RWPE1 (cell line): ENCODE measurements around the gene MRPL12.
"Not testable (repeated sequence)": the region's sequence is repeated elsewhere in the genome, so short reads cannot be mapped to it uniquely, and the experiment has no call there.

Experiments
- CTCF ChIA-PET: fragments of 350-600 bp; sonication (Branson Sonifier 250); formaldehyde crosslinking; extraction: SDS; loops from one replicate; lab custom pipeline; 2021; lab: Yijun Ruan, JAX
- POLR2A ChIA-PET: fragments of 400-600 bp; formaldehyde crosslinking; extraction: SDS; loops from one replicate; lab custom pipeline; 2020; ENCODE audit warnings: antibody characterized with exemption; ENCODE audit not compliant: low non-redundant PET; lab: Yijun Ruan, JAX
- DNase-seq: peaks from one replicate; pipeline ENCODE4 v3.0.0; 2012; ENCODE audit warnings: low spot score
- H3K27ac ChIP-seq: fragments of 450-650 bp; 2 replicates; pipeline ENCODE4 v1.5.1; 2017
- TF ChIP-seq, protein P1 (sequence below): fragments of 450-650 bp; conservative IDR thresholded peaks from 2 replicates; pipeline ENCODE4 v1.5.1; 2017; ENCODE audit warnings: low read depth, mild to moderate bottlenecking

Gene MRPL12

DNA sequence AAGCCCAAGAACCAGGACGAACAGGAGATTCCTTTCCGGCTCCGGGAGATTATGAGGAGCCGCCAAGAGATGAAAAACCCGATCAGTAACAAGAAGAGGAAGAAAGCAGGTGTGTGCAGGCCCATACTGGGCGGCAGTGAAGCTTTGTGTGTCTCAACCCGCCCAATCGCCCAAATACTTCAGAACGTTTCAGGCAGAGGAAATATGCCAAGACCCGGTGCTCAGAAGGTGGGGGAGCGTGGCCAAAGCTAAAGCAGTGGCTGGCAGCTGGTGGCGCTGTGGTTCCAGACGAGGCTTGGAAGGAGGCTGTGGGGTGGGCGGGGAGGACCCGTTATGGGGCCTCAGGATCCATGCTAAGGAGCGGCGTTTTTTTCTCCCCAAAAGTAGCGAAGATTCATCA, 35.4 kb upstream of the MRPL12 start:
- ChIA-PET POLR2A (no interaction called here), CTCF (interaction anchor here (0.6 kb wide), 1 partner anchor 486 kb away, joined by 3 read pairs; no protein-coding TSS in a partner anchor)
- TF ChIP-seq, protein P1, sequence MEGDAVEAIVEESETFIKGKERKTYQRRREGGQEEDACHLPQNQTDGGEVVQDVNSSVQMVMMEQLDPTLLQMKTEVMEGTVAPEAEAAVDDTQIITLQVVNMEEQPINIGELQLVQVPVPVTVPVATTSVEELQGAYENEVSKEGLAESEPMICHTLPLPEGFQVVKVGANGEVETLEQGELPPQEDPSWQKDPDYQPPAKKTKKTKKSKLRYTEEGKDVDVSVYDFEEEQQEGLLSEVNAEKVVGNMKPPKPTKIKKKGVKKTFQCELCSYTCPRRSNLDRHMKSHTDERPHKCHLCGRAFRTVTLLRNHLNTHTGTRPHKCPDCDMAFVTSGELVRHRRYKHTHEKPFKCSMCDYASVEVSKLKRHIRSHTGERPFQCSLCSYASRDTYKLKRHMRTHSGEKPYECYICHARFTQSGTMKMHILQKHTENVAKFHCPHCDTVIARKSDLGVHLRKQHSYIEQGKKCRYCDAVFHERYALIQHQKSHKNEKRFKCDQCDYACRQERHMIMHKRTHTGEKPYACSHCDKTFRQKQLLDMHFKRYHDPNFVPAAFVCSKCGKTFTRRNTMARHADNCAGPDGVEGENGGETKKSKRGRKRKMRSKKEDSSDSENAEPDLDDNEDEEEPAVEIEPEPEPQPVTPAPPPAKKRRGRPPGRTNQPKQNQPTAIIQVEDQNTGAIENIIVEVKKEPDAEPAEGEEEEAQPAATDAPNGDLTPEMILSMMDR: no peak
- DNase-seq: no peak
- peak overlapping the region; percentile 86 for H3K27ac ChIP-seq

DNA sequence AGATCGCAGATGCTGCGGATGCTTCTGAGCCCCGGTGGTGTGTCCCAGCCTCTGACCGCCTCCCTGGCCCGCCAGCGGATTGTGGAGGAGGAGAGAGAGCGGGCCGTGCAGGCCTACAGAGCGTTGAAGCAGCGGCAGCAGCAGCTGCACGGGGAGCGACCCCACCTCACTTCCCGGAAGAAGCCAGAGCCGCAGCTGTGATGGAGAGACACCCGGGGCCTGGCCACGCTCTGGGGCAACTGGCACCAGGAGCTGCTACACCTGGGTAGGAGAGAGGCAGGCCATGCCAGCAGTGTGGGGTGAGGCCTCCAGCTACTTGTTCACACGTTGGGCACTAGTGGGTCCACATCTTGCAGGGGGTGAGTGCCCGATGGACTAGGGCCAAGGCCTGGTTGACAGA, 30.7 kb upstream of the MRPL12 start:
- H3K27ac ChIP-seq: peak overlapping the region; percentile 51
- ChIA-PET CTCF (no interaction called here), POLR2A (no interaction called here)
- DNase-seq: no peak
- TF ChIP-seq, protein P1: no peak

DNA sequence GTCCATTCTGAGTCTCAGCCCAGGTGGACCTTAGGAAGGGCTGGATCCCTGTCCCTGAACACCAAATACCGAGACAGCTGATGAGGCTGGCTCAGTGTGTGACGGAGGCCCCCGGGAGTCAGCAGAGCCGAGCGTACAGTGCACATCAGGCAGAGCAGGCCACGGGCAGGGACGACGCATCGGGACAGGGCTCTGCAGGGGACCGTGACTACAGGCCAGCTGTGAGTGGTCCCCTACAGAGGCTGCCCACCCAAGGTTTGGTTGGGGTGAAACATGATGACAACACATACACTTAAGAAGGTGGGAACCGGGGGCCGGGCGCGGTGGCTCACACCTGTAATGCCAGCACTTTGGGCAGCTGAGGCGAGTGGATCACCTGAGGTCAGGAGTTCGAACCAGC, 30.2 kb upstream of the MRPL12 start:
- TF ChIP-seq, protein P1: no peak
- H3K27ac ChIP-seq: peak overlapping the region; percentile 51
- DNase-seq: no peak
- POLR2A ChIA-PET: no interaction called here
- CTCF ChIA-PET: no interaction called here

DNA sequence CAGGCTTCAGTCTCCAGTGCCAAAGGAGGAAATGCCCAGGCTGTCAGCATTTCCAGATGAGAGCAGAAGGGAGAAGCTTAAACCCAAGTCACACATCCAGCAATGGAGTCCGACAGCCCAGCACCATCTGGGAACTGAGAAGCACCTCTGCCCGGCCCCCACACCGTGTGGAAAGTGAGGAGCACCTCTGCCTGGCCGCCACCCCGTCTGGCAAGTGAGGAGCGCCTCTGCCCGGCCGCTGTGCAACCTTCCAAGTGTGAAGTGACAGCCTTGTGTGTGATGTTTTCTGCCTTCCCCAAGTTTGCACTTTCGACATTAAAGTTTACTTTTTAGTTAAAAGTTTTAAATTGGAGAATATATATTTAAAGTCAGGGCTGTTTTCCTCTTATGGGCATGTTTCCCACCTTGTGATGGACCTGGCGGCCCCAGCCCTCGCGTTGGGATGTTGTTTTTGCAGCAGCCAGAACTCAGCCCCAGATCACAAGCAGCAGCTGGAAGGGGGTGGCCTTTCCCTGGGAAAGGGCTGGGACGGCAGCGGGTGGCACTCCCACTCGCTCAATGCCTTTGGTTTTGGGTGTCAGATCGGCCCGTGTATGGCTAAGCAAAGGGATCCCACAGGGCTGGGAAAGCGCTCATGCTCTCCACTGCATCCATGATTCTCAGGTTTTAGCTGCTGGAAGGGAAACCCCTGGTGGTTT, 29.5 kb upstream of the MRPL12 start:
- POLR2A ChIA-PET: interaction anchor here (0.6 kb wide), 1 partner anchor 171 kb away, joined by 3 read pairs; no protein-coding TSS in a partner anchor
- CTCF ChIA-PET: interaction anchor here (0.9 kb wide), 1 partner anchor 1103 kb away, joined by 3 read pairs; no protein-coding TSS in a partner anchor

DNA sequence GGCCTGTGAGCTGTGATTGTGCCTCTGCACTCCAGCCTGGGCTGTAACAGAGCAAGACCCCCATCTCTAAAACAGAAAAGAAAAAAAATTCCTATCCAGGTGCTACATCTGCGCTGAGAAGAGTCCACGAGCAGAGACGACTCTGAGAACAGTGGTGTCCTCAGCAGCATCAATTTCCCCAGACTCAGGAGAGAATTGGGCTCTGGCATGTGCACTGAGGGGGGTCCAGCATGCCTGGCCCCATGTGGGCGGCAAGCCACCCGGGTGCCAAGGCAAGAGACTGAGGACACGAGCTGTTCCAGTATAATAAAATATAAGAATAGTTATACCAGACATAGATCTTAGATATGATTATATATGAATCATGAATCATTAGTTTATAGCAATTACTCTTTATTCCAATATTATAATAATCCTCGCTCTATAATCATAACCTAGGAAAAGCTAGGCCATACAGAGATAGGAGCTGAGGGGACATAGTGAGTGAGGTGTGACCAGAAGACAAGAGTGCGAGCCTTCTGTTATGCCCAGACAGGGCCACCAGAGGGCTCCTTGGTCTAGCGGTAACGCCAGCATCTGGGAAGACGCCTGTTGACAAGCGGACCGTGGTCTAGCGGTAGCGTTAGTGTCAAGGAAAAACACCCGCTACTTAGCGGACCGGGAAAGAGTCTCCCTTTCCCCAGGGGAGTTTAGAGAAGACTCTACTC, 27.5 kb upstream of the MRPL12 start:
- CTCF ChIA-PET: interaction anchor here (0.6 to 1.0 kb wide), 5 partner anchors 29 to 1102 kb away, joined by 3 to 4 read pairs (median 3); no protein-coding TSS in a partner anchor
- H3K27ac ChIP-seq: peak overlapping the region; percentile 51
- POLR2A ChIA-PET: interaction anchor here (1.1 kb wide), 1 partner anchor 1102 kb away, joined by 4 read pairs; no protein-coding TSS in a partner anchor

More for the DNA sequence above, 29.5 kb upstream of the MRPL12 start:
- TF ChIP-seq, protein P1: no peak
- peak overlapping the region; percentile 51 for H3K27ac ChIP-seq
- no peak for DNase-seq

DNA sequence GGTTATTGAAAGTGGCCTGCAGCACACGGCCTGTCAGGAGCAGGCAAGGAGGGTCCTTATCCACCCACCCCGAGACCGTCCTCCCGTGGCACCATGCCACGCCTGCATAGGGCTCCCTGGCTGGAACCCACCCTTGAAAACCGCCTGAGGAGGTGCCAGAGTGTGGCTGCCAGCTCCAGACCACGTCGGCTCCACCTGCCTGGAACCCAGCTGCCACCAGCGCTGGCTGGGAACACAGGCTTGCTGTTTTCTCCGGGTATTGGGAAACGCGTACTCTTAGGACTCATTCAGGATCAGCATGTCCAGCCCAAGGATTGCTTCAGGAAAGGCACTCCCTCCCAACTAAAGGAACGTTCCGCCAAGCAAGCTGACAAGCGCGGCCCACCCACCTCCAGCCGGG, 26.3 kb upstream of the MRPL12 start:
- POLR2A ChIA-PET: no interaction called here
- CTCF ChIA-PET: interaction anchor here (0.7 kb wide), 1 partner anchor 10 kb away, joined by 4 read pairs; the partner anchor contains the start of gene CCDC137
- H3K27ac ChIP-seq: peak overlapping the region; percentile 30
- TF ChIP-seq, protein P1: no peak
- no peak for DNase-seq

More for the DNA sequence above, 27.5 kb upstream of the MRPL12 start:
- TF ChIP-seq, protein P1: peak; percentile 59
- not testable (repeated sequence) for DNase-seq
